Muscle of back (tissue), 13 donors: Measurements from ENCODE around the gene MECR. TPM values are rescaled to one million over a fixed set of nuclear protein-coding genes. Genes with fewer than 3 reads are reported as not detected.

Source experiments
- DNase-seq, 3 donors: peaks; one replicate each; pipeline versions ENCODE4 v3.0.0 to v3.0.0-alpha.2; 2013
- long read RNA-seq, 9 donors: transcript quantifications; one replicate each; lab custom pipeline, GENCODE V29; 2026
- polyA plus RNA-seq, 10 donors: library from polyadenylated mRNA; unstranded; fragments of 120-200 nt; gene quantifications; one replicate each; pipeline ENCODE4 v1.2.1, GENCODE V29; 2013; ENCODE audit not compliant: insufficient read length in 10 of 10

Gene MECR, protein sequence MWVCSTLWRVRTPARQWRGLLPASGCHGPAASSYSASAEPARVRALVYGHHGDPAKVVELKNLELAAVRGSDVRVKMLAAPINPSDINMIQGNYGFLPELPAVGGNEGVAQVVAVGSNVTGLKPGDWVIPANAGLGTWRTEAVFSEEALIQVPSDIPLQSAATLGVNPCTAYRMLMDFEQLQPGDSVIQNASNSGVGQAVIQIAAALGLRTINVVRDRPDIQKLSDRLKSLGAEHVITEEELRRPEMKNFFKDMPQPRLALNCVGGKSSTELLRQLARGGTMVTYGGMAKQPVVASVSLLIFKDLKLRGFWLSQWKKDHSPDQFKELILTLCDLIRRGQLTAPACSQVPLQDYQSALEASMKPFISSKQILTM
- 10 to 100 TPM; 20.3 to 24.7 (median 21.6) TPM for polyA plus RNA-seq
- long read RNA-seq, donor 1, partial matches to known transcripts = 0 of 2 reads
- long read RNA-seq, donor 1, other reads (novel, unspliced or antisense) = 0 of 2 reads
- long read RNA-seq, donor 2, partial matches to known transcripts = 0 of 4 reads
- long read RNA-seq, donor 2, other reads (novel, unspliced or antisense) = 0 of 4 reads
- long read RNA-seq, donor 3 = 0 reads
- long read RNA-seq, donor 4, partial matches to known transcripts = 0 of 4 reads
- long read RNA-seq, donor 4, other reads (novel, unspliced or antisense) = 0 of 4 reads
- long read RNA-seq, donor 5, partial matches to known transcripts = 0 of 6 reads
- long read RNA-seq, donor 5, other reads (novel, unspliced or antisense) = 0 of 6 reads
- long read RNA-seq, donor 6, transcript MECR-201 (10 exons, 1,353 nt) = major isoform, 8 of 9 reads
- long read RNA-seq, donor 6, partial matches to known transcripts = 0 of 9 reads
- long read RNA-seq, donor 6, other reads (novel, unspliced or antisense) = 0 of 9 reads
- long read RNA-seq, donor 7, partial matches to known transcripts = 0 of 4 reads
- long read RNA-seq, donor 7, other reads (novel, unspliced or antisense) = 0 of 4 reads
- long read RNA-seq, donor 8, partial matches to known transcripts = 0 of 4 reads
- long read RNA-seq, donor 8, other reads (novel, unspliced or antisense) = 0 of 4 reads
- long read RNA-seq, donor 9 = 0 reads

GRCh38 chr1:29230553-29231378, at the start of gene MECR:
Gene MECR, minus strand, starts transcription at chr1:29230934. Its CDS starts 28 bp downstream, at chr1:29230906.
- peak; percentile 91 to 96 (median 93) for DNase-seq

GRCh38 chr1:29279951-29280391, 49.2 kb upstream of the MECR start:
- peak in 1 of 3 donors; percentile 60 for DNase-seq

DNA sequence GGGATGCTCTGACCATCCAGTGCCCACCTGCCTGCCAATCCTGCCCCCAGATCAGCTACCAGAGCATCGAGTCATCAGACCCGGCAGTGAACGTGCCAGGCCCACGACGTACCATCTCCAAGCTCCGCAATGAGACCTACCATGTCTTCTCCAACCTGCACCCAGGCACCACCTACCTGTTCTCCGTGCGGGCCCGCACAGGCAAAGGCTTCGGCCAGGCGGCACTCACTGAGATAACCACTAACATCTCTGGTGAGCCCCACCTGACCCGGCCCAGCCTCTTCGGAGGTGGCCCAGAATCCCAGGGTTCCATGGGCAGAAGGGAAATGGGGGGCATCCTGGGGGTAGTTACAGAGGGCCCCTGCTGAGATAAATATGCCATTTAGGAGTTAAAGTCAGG, 48.7 kb upstream of the MECR start:
- no peak for DNase-seq

- no peak for DNase-seq
Observed at GRCh38 chr1:29278124-29278523, 47.4 kb upstream of the MECR start.

DNA sequence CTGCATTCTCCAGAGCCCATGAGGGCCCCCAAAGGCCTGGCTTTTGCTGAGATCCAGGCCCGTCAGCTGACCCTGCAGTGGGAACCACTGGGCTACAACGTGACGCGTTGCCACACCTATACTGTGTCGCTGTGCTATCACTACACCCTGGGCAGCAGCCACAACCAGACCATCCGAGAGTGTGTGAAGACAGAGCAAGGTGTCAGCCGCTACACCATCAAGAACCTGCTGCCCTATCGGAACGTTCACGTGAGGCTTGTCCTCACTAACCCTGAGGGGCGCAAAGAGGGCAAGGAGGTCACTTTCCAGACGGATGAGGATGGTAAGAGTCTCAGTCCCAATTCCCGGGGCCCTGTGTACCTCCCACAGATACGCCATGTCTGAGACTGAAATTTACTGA, 44.7 kb upstream of the MECR start:
- no peak for DNase-seq

DNA sequence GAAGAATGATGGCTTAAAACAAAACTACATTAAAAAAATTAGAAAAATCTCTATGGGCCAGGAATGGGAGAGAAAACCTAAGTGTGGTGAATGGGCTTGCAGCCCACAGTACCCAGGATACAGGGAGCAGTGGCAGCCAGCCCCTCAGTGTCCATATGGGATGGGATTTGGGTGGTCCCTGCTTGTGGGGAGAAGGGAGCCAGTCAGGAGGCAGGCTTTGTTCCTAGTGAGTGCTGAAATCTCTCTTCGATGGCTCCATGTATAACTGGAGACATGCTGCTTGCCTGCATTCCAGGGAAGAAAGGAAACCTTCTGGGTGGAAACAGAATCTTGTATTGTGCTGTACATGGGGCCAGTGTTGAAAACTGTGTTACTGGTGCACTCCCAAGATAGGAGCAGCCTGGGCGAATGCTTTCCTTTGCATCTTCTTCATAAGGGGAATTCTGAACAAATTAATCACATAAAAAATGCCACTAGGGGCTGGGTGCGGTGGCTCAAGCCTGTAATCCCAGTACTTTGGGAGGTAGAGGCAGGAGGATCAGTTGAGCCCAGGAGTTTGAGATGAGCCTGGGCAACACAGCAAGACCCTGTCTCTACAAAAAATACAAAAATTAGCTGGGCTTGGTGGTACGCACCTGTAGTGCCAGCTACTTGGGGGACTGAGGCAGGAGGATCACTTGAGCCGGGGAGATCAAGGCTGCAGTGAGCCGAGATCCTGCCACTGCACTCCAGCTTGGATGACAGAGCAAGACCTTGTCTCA, 41.6 kb upstream of the MECR start:
- peak in 1 of 3 donors; percentile 52 for DNase-seq

- peak; percentile 74 to 89 (median 79) for DNase-seq
Observed at GRCh38 chr1:29271724-29272123, 41.0 kb upstream of the MECR start.

DNA sequence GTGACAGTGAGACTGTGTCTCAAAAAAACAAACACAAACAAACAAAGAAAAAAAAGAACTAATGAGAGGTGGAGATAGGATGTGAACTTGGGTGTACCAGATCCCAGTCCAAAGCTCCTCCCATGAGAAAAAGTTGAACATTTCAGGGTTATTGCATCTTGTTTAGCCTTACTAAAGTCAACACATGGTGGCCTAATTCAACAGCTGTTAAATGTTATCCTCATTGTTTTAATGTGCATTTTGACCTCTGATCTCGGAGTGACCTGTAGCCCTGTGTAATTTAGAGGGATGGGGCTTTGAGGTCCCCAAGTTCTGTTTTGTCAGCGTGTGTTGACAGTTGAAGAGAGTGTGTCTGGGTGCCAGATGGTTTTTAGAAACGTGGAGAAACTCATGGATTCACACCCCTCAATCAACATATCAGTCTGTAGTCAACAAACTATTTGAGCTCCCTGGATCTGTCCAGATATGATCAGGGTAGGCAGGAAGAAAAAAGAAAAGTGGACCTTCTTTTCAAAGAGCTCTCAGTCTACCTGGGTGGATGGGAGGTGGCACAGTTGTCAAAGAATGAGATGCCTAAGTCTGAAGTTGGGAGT, 40.3 kb upstream of the MECR start:
- DNase-seq = no peak

DNA sequence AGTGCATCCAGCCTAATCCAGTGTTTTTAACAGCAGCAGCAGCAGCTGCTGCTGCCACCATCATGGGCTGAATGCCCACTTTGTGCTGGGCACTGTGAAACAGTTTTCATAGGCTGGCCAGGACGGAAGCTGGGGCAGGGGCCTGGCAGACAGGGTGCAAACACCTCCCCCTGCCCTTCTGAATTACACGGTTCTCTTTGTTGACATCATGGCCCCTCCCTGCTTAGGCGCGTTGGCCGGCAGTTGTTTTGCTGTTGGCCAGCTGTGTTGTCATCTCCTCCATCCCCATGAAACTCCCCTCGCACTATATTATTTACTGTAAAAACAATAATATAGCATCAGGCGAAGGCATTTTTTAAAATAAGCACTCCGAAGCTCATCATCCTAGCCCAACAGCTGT, 38.6 kb upstream of the MECR start:
- peak; percentile 60 to 92 (median 77) for DNase-seq

GRCh38 chr1:29267321-29268070, 36.8 kb upstream of the MECR start:
- DNase-seq = no peak

GRCh38 chr1:29266912-29267311, 36.2 kb upstream of the MECR start:
- DNase-seq = no peak

DNA sequence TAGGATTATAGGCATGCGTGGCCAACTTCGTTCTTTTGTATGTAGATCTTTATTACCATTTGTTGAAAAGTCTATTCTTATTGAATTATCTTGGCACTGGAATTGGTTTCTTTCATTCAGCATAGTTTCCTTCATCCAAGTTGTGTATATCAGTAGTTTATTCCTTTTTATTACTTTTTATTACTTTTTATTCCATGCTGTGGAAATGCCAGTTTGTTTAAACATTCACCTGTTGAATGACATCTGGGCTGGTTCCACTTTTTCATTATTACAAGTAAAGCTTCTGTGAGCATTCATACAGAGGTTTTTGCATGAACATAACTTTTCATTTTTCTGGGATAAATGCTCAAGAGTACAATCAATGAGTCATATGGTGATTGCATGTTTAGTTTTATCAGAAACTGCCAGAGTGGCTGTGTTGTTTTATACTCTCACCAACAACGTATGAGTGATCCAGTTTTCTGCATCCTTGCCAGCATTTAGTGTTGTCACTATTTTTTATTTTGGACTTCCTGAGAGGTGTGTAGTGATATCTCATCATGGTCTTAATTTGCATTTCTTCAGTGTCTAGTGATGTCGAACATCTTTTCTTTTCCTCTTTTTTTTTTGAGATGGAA, 34.1 kb upstream of the MECR start:
- peak in 1 of 3 donors; percentile 41 for DNase-seq

GRCh38 chr1:29260531-29260930, 29.8 kb upstream of the MECR start:
- no peak for DNase-seq

DNA sequence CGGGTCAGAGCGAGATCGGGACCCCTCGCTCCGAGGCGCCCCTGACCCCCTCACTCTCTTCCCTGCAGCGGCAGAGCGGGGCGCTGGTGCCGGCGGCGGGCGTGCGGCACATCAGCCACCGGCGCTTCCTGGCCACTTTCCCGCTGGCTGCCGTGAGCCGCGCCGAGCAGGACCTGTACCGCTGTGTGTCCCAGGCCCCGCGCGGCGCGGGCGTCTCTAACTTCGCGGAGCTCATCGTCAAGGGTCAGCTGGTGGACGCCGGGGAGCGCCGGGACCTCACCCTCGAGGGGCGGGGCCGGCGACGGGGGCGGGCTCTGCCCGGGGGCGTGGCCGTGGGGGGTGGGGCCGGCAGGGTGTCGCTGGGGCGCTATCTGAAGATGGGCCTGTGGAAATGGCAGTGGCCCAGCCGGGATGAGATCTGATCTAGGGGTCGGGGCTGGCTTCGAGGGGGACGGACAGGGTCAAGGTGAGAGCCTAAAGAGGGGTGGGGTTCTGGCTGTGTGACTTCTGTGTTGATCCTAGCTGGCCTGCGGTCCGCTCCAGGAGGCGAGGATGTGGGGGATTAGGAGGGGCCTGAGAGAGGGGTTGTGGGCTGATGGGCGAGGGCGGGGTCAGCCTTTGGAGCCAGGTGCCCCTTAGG, 29.2 kb upstream of the MECR start:
- peak in 2 of 3 donors; percentile 52 to 76 for DNase-seq

GRCh38 chr1:29258976-29259801, 28.5 kb upstream of the MECR start:
- DNase-seq = no peak

- no peak for DNase-seq
Observed at GRCh38 chr1:29258189-29258975, 27.6 kb upstream of the MECR start.
